HG03342 (cell line): ENCODE measurements around the gene TRPC1.
"Not testable (repeated sequence)": the region's sequence is repeated elsewhere in the genome, so short reads cannot be mapped to it uniquely, and the experiment has no call there.

Experiments used
- ATAC-seq: cut with Tn5 transposase; IDR thresholded peaks from one replicate; pipeline ENCODE4 v1.9.1; 2021; ENCODE audit warnings: mild to moderate bottlenecking, moderate library complexity; ENCODE audit not compliant: unreplicated experiment

Gene TRPC1

DNA sequence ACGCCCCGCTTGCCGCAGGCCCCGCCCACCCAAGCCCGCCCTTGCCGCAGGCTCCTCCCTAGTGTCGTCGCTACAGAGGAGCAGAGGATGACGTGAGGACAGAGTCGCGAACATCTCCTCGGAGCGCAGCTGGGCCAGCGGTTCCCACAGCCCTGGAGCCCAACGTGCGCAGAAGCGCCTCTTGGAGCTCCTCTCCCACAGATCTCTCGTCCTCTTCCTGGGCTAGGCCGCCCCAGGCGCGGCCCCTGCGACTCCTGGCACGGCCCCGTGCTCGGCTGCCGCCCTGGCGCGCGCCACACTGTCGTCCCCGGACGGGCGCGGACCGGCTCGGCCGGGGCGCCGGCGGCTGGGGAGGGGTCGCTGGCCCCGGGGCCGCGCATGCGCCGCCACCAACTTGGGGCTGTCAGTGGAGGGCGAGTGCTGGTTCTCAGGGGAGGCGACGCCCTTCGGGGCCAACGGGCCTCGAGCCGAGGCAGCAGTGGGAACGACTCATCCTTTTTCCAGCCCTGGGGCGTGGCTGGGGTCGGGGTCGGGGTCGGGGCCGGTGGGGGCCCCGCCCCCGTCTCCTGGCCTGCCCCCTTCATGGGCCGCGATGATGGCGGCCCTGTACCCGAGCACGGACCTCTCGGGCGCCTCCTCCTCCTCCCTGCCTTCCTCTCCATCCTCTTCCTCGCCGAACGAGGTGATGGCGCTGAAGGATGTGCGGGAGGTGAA is at the start of gene TRPC1:
TRPC1 (plus strand) TSS at position 67 of the 714 bp plus-strand sequence; CDS start at position 593, 526 bp downstream.
- ATAC-seq, result peak; percentile 97

- no peak for ATAC-seq
These were observed 47.7 kb upstream of the TRPC1 start for GRCh38 chr3:142676151-142676550.

DNA sequence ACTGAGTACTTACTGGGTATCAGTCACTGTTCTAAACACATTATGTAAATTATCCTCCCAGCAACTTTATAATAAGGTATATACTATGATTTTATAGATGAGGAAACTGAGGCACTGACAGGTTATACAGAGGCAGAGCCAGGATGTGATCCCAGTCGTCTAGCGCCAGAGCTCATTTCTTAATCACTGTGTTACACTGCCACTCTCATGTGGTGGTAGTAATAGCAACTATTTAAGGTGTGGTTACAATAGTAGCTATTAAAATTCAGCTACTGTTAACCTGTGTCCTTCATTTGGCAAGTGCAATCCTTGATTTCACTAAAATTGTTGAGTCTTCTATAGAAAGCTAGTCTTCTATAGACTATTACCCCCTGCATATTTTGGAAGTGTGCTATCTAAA is 43.1 kb upstream of the TRPC1 start:
- ATAC-seq, result no peak

GRCh38 chr3:142690613-142691012 is 33.2 kb upstream of the TRPC1 start:
- no peak for ATAC-seq

DNA sequence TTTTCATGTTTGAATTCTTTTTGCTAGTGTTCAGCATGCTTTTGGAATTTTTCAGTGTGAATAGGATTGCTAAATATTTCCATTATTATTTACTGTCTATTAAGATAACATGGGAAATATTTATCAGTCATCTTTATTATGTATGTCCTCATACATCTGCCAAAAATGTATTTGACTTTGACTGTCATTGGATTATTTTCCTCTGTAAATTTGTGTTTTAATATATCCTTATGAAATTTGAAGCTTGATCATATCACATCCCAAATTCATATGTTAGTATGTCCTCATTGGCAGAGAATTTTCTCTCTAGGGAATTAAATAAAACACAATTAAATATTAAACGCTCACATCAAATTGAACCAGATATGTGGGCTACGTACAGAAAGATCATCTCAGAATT is 32.3 kb upstream of the TRPC1 start:
- no peak for ATAC-seq

- ATAC-seq, result no peak
These were observed 30.5 kb upstream of the TRPC1 start for GRCh38 chr3:142693136-142693853.

GRCh38 chr3:142694225-142694624 is 29.6 kb upstream of the TRPC1 start:
- ATAC-seq, result no peak

DNA sequence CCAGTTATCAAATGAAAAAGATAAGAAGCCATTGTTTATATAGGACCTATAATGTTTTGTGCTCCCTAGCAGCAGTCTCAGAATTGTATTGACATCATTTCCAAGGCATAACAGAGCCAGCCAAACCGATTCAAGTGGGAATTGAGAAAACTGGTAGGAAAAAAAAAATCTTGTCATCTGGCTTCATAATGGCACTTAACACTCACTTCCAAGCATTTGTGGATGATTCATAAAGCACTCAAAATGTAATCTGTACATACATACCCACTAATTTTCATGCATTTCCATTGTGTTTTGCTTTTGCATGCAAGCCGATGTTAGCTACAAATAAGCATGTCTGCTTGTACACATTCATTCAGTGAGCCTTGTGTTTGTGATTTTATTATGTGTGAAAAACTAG is 18.6 kb upstream of the TRPC1 start:
- no peak for ATAC-seq

GRCh38 chr3:142706321-142707127 is 17.3 kb upstream of the TRPC1 start:
- ATAC-seq, result no peak

DNA sequence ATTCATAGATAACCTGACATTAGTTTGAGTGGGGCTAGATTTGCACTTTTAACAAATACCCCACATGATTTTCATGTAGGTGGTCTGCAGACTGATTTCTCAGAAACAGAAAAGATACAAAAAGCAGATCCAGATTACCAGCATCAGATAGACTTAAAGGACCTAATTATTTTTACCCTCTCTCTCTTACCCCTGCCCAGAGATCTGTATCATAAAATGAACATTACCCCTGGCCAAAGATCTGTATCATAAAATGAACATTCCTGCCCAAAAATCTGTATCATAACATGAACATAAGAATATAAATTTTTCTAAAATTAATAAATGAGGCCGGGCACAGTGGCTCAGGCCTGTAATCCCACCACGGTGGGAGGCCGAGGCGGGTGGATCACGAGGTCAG is 14.6 kb upstream of the TRPC1 start:
- no peak for ATAC-seq

GRCh38 chr3:142714882-142715281 is 9.0 kb upstream of the TRPC1 start:
- ATAC-seq, result not testable (repeated sequence)

- no peak for ATAC-seq
These were observed 7.7 kb upstream of the TRPC1 start for GRCh38 chr3:142716102-142716501.

DNA sequence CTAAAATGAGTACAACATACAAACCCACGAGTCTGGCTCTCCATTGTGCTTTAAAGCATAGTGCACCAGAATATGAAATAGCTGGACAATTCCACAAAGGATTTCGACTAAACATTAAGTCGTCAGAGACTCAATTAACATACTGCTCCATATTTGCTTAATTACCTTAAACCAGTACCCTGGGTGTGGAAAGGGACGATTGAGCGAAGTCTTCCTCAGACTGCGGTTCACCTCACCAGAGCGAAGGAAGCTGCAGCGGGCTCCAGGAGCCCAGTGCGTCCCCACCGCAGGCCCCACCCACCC is 218 bp upstream of the TRPC1 start:
- ATAC-seq, result peak; percentile 19

GRCh38 chr3:142724682-142725356 is 985 bp downstream of the TRPC1 start:
- peak; percentile 15 for ATAC-seq

- ATAC-seq, result no peak
These were observed 1.5 kb downstream of the TRPC1 start for GRCh38 chr3:142725357-142725739.

- no peak for ATAC-seq
These were observed 2.2 kb downstream of the TRPC1 start for GRCh38 chr3:142726017-142726416.

GRCh38 chr3:142732066-142732465 is 8.2 kb downstream of the TRPC1 start:
- ATAC-seq, result no peak

DNA sequence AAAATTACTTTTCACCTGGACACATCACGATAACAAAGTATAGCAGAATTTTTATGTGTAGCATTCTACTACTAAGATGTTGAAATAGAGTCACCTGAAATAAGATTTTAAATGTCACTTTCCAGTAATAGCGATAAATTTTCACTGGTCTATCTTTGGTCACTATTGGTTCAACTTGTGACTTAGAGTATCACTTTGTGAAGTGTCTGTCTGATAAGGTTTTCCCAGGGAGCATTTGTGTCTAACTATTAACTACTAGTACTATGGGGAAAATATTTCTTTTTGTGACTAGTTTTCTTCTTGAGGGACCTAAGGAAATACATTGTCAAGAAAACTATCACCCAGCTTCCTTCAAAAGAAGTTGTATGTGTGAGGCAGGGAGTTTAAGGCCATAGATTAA is 11.0 kb downstream of the TRPC1 start:
- no peak for ATAC-seq

GRCh38 chr3:142735462-142735861 is 11.6 kb downstream of the TRPC1 start:
- no peak for ATAC-seq

DNA sequence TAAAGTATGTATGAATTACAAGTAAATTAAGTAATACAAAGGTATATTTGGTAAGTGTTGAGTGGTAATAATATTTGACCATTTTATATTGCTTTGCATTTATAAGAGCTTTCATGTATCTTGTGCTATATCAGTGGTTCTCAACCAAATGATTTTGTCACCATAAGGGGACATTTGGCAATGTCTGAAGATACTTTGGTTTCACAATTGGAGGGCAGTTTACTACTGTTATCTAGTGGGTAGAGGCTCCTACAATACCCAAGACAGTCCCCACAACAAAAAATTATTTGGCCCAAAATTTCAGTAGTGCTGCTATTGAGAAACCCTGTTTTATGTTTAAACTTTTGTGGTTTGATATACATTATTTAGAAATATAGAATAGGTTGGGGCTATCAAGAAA is 14.6 kb downstream of the TRPC1 start:
- no peak for ATAC-seq

- ATAC-seq, result no peak
These were observed 22.8 kb downstream of the TRPC1 start for GRCh38 chr3:142746646-142747045.
